MG63 (cell line): ENCODE measurements around the gene APOM. TPM values are rescaled to one million over a fixed set of nuclear protein-coding genes. Genes with fewer than 3 reads are reported as not detected.

ENCODE experiments used
- DNase-seq: peaks from one replicate; pipeline ENCODE4 v3.0.0-alpha.2; 2020
- H3K27me3 ChIP-seq: fragments of 250-450 bp; sonication (Bioruptor Pico); 2 replicates; pipeline ENCODE4 v1.5.1; 2020; ENCODE audit warnings: mild to moderate bottlenecking, moderate library complexity
- H3K36me3 ChIP-seq: fragments of 250-450 bp; sonication (Bioruptor Pico); 2 replicates; pipeline ENCODE4 v1.5.1; 2020; ENCODE audit warnings: mild to moderate bottlenecking, moderate library complexity
- H3K4me3 ChIP-seq: fragments of 250-450 bp; sonication (Bioruptor Pico); 2 replicates; pipeline ENCODE4 v1.5.1; 2020; ENCODE audit warnings: mild to moderate bottlenecking, moderate library complexity
- H3K9me3 ChIP-seq: fragments of 250-450 bp; sonication (Bioruptor Pico); 2 replicates; pipeline ENCODE4 v1.5.1; 2020; ENCODE audit warnings: mild to moderate bottlenecking, moderate library complexity
- total RNA-seq: library from RNA; depleted of rRNA; stranded (reverse); fragments of >200 nt; shearing (Covaris generic); gene quantifications from 2 replicates; pipeline ENCODE4 v1.2.3, GENCODE V29; 2014; ENCODE audit warnings: low replicate concordance

Gene APOM
- total RNA-seq, 1 experiment from 2014 or later, result 0.56 TPM

- Histone ChIP-seq H3K9me3 (no peaks in the 10 kb centered on the region), H3K4me3 (no peak overlapping the region), H3K36me3 (no peaks in the 10 kb centered on the region), H3K27me3 (no peaks in the 10 kb centered on the region)
- no peak for DNase-seq
Observed at GRCh38 chr6:31686483-31686882, 30.8 kb downstream of the APOM start.

- Histone ChIP-seq H3K36me3 (no peaks in the 10 kb centered on the region), H3K9me3 (no peaks in the 10 kb centered on the region), H3K27me3 (no peaks in the 10 kb centered on the region), H3K4me3 (no peak overlapping the region)
- no peak for DNase-seq
Observed at GRCh38 chr6:31687321-31687720, 31.6 kb downstream of the APOM start.

- no peaks in the 10 kb centered on the region for H3K36me3 ChIP-seq
- H3K4me3 ChIP-seq, result no peak overlapping the region
- no peak for DNase-seq
Observed at GRCh38 chr6:31687860-31688693, 32.4 kb downstream of the APOM start.

GRCh38 chr6:31689249-31690110, 33.8 kb downstream of the APOM start:
- Histone ChIP-seq H3K27me3 (no peaks in the 10 kb centered on the region), H3K36me3 (no peaks in the 10 kb centered on the region), H3K9me3 (no peaks in the 10 kb centered on the region), H3K4me3 (no peak overlapping the region)
- no peak for DNase-seq

More at GRCh38 chr6:31687860-31688693, 32.4 kb downstream of the APOM start:
- Histone ChIP-seq H3K9me3 (no peaks in the 10 kb centered on the region), H3K27me3 (no peaks in the 10 kb centered on the region)

- Histone ChIP-seq H3K36me3 (no peaks in the 10 kb centered on the region), H3K27me3 (no peaks in the 10 kb centered on the region), H3K4me3 (no peak overlapping the region), H3K9me3 (no peaks in the 10 kb centered on the region)
- DNase-seq, result no peak
Observed at GRCh38 chr6:31690231-31691077, 34.8 kb downstream of the APOM start.

GRCh38 chr6:31691078-31691463, 35.4 kb downstream of the APOM start:
- Histone ChIP-seq H3K9me3 (no peaks in the 10 kb centered on the region), H3K4me3 (no peak overlapping the region), H3K27me3 (no peaks in the 10 kb centered on the region), H3K36me3 (no peaks in the 10 kb centered on the region)
- no peak for DNase-seq

- Histone ChIP-seq H3K4me3 (no peak overlapping the region), H3K36me3 (no peaks in the 10 kb centered on the region), H3K27me3 (no peaks in the 10 kb centered on the region), H3K9me3 (no peaks in the 10 kb centered on the region)
- no peak for DNase-seq
Observed at GRCh38 chr6:31691564-31692108, 35.9 kb downstream of the APOM start.

- Histone ChIP-seq H3K27me3 (no peaks in the 10 kb centered on the region), H3K36me3 (no peaks in the 10 kb centered on the region), H3K9me3 (no peaks in the 10 kb centered on the region), H3K4me3 (no peak overlapping the region)
- DNase-seq, result no peak
Observed at GRCh38 chr6:31692353-31692752, 36.7 kb downstream of the APOM start.

- Histone ChIP-seq H3K36me3 (no peaks in the 10 kb centered on the region), H3K4me3 (no peak overlapping the region), H3K9me3 (no peaks in the 10 kb centered on the region), H3K27me3 (no peaks in the 10 kb centered on the region)
- DNase-seq, result no peak
Observed at GRCh38 chr6:31692886-31693285, 37.2 kb downstream of the APOM start.

GRCh38 chr6:31693535-31693934, 37.8 kb downstream of the APOM start:
- Histone ChIP-seq H3K9me3 (no peaks in the 10 kb centered on the region), H3K27me3 (no peaks in the 10 kb centered on the region), H3K36me3 (no peaks in the 10 kb centered on the region), H3K4me3 (no peak overlapping the region)
- no peak for DNase-seq

- DNase-seq, result peak; percentile 9
- H3K4me3 ChIP-seq, result no peak overlapping the region
- no peaks in the 10 kb centered on the region for H3K27me3 ChIP-seq
- H3K36me3 ChIP-seq, result no peaks in the 10 kb centered on the region
- no peaks in the 10 kb centered on the region for H3K9me3 ChIP-seq
Observed at GRCh38 chr6:31697555-31697954, 41.9 kb downstream of the APOM start.

GRCh38 chr6:31700740-31701401, 45.2 kb downstream of the APOM start:
- Histone ChIP-seq H3K9me3 (no peaks in the 10 kb centered on the region), H3K4me3 (no peak overlapping the region), H3K36me3 (no peaks in the 10 kb centered on the region), H3K27me3 (no peaks in the 10 kb centered on the region)
- DNase-seq, result no peak

- Histone ChIP-seq H3K4me3 (peak overlapping the region; percentile 91), H3K9me3 (no peaks in the 10 kb centered on the region), H3K27me3 (no peaks in the 10 kb centered on the region), H3K36me3 (no peaks in the 10 kb centered on the region)
- DNase-seq, result no peak
Observed at GRCh38 chr6:31701666-31702404, 46.1 kb downstream of the APOM start.

- H3K4me3 ChIP-seq, result peak overlapping the region; percentile 91
- DNase-seq, result peak; percentile 4
- no peaks in the 10 kb centered on the region for H3K9me3 ChIP-seq
- no peaks in the 10 kb centered on the region for H3K36me3 ChIP-seq
- H3K27me3 ChIP-seq, result no peaks in the 10 kb centered on the region
Observed at GRCh38 chr6:31702405-31702818, 46.7 kb downstream of the APOM start.
